HG02763 (cell line): ENCODE data around the gene PNKD.

Source experiments
- ATAC-seq: cut with Tn5 transposase; IDR thresholded peaks from one replicate; pipeline ENCODE4 v1.9.1; 2021; ENCODE audit warnings: mild to moderate bottlenecking, moderate library complexity; ENCODE audit not compliant: unreplicated experiment

PNKD gene

DNA sequence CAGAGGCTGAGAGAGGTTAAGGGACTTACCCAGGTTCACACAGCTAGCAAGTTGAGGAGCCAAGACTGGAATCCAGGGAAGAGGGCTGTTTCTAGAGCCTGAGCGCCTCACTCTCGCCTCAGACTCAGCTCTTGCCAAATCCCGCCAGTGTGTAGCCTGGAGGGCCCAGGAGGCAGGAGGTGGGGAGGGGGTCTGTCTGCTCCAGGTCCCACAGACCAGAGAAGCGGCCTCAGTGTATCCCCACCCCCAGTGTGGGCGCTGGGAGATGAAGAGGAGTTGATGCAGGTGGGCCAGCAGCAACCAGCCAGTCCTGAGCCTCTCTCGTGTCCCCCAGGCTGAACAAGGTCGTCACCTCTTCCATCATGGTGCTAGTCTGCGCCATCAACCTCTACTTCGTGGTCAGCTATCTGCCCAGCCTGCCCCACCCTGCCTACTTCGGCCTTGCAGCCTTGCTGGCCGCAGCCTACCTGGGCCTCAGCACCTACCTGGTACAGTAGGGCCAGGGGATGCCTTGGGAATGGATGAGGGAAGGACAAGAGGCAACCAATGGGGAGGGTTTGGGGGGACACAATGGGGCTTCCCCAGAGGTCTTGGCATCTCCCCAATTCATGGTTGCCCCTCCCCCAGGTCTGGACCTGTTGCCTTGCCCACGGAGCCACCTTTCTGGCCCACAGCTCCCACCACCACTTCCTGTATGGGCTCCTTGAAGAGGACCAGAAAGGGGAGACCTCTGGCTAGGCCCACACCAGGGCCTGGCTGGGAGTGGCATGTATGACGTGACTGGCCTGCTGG is 124.2 kb downstream of the PNKD start:
- ATAC-seq = no peak

GRCh38 chr2:218395090-218395444 is 124.7 kb downstream of the PNKD start:
- no peak for ATAC-seq

DNA sequence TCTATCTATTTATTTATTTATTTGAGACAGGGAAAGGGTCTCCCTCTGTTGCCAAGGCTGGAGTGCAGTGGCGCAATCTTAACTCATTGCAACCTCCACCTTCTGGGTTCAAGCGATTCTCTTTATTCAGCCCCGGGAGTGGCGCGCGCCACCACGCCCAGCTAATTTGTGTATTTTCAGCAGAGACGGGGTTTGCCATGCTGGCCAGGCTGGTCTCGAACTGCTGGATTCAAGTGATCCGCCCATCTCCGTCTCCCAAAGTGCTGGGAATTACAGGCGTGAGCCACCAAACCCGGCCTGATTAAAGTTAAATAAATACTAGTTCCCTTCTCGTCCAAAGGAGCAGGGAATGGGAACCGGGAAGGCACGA is 125.1 kb downstream of the PNKD start:
- ATAC-seq = no peak

DNA sequence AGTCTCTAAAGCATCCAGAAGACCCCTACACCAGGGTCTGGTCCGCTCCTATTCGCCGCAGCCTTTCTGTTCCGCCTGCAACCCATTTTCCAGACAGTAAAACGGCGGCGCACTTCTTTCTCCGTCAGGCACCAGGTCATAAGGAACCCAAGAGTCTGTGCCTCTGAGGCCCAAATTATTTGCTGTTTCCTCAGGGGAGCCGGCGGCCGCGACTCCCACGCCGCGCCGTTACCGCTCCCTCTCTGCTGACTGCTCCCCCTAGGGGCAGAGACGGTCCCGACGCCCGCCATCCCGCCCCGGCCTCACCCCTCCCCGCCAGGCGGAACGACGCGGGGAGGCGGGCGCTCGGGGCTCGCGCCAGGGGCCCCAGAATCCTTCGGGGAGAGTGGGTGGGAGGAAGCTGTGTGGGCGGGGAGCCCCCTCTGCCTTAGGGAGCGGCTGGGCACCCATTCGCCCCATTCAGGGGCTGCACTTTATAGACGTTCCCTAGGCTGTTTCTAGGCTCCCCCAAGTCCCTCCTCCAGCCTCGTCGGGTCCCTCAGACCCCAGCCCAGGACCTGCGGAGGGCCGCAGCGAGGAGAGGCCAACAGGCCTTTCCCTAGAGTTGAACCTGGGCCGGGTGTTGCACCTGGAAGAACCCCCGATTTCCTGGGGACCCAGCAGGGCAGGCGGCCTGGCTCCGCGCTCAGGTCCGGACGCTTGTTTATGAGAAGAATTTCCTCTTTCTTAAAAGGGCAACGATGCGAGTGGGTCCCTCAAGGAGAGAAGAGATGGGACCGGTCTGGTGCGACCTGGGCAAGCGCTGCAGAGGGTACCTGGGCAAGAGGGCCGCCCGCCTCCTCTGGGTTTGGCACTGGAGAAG is 125.7 kb downstream of the PNKD start:
- ATAC-seq = peak; percentile 43
